Activated CD8-positive, alpha-beta T cell treated with anti-CD3 and anti-CD28 coated beads for 36 hours (primary cell): ENCODE measurements around the gene CLDN34. TPM values are rescaled to one million over a fixed set of nuclear protein-coding genes. Genes with fewer than 3 reads are reported as not detected.
A peak's percentile ranks its signal among the peaks of the same experiment; 100 is the strongest.

Experiments
- ATAC-seq: fragments of 200-7000 bp; cut with Tn5 transposase; one replicate; pipeline ENCODE4 v1.10.0; 2021; ENCODE audit warnings: mild to moderate bottlenecking, moderate library complexity
- CTCF ChIA-PET: fragments of 350-600 bp; sonication (Branson Sonifier 250); formaldehyde crosslinking; loops from one replicate; lab custom pipeline; 2021; ENCODE audit warnings: antibody characterized with exemption; lab: Charles Lee
- POLR2A ChIA-PET: fragments of 350-600 bp; sonication (Branson Sonifier 250); formaldehyde crosslinking; loops from one replicate; lab custom pipeline; 2021; ENCODE audit warnings: antibody characterized with exemption; lab: Charles Lee
- DNase-seq: peaks from one replicate; pipeline ENCODE4 v3.0.0-alpha.2; 2020
- H3K27ac Mint-ChIP-seq: one replicate; pipeline ENCODE4 v1.8.0; 2021; ENCODE audit warnings: mild to moderate bottlenecking, mixed read lengths
- H3K27me3 Mint-ChIP-seq: one replicate; pipeline ENCODE4 v1.8.0; 2021; ENCODE audit warnings: mixed read lengths
- H3K36me3 Mint-ChIP-seq: one replicate; pipeline ENCODE4 v1.8.0; 2021; ENCODE audit warnings: low read depth, mixed read lengths
- H3K4me1 Mint-ChIP-seq: one replicate; pipeline ENCODE4 v1.8.0; 2021; ENCODE audit warnings: low read depth, mixed read lengths
- H3K4me3 Mint-ChIP-seq: one replicate; pipeline ENCODE4 v1.8.0; 2021; ENCODE audit warnings: mild to moderate bottlenecking, moderate library complexity, mixed read lengths
- H3K9me3 Mint-ChIP-seq: one replicate; pipeline ENCODE4 v1.8.0; 2021; ENCODE audit warnings: mixed read lengths
- CTCF ChIP-seq: fragments of 200-600 bp; IDR thresholded peaks from one replicate; pipeline ENCODE4 v1.8.0; 2022; ENCODE audit warnings: antibody characterized with exemption, mild to moderate bottlenecking
- intact Hi-C: fragments of 100-400 bp; cut with micrococcal nuclease; formaldehyde crosslinking; loops from one replicate; pipeline ENCODE4 v1.10.0; 2022
- total RNA-seq, 2 experiments: library from RNA; stranded (reverse); gene quantifications; one replicate each; pipeline ENCODE4 v1.2.3, GENCODE V29; 2021

Gene CLDN34
- total RNA-seq, 2 experiments from 2014 or later, result not detected

DNA sequence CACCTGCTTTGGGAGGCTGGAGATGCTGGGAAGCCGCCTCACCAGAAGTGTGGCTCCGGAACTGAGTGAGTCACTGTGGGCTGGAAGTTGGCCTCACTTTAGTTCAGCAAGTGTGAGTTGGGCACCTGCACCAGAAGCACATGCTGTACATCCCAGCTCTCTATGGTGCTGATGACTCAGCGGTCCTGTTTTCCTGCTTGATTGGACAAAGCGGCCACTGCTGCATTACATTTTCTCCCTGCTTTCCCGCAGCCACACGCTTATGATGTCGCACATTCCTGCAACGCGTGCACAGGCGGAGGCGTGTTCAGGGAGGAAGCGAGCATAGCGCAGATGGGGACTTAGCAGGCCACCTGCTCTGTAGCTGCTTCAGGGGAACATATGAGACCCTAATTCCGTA is 26.7 kb upstream of the CLDN34 start:
- POLR2A ChIA-PET, result no interaction called here
- H3K9me3 Mint-ChIP-seq, result peaks cover 2% of the 10 kb centered on the region

DNA sequence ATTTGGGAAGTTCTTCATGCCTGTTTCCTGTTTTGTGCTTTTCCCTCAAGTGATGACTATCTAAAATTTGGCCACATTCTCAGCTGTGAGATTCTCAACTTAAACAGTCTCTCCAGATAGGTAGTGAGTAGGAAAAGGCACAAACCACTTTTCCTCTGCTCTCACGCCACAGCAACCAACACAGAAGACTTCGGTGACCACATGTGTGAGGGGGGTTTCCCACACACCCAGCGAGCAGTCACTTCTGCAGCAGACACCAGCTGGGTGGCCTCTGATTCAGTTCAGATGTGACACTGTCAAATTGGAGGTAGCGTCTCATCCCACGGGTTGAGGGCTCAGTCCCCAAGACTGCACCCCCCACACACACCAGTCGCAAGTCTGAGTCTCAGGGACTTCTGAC is 25.1 kb upstream of the CLDN34 start:
- peaks cover 28% of the 10 kb centered on the region for H3K27me3 Mint-ChIP-seq
- intact Hi-C loops, result no loop called here
- ATAC-seq, result peak; percentile 91
- no peak for TF ChIP-seq CTCF
- H3K36me3 Mint-ChIP-seq, result no peaks in the 10 kb centered on the region
- H3K4me3 Mint-ChIP-seq, result peak overlapping the region; percentile 31
- H3K27ac Mint-ChIP-seq, result peak overlapping the region; percentile 38
- H3K9me3 Mint-ChIP-seq, result peaks cover 2% of the 10 kb centered on the region
- H3K4me1 Mint-ChIP-seq, result peaks cover 14% of the 10 kb centered on the region
- DNase-seq, result peak; percentile 83
- POLR2A ChIA-PET, result no interaction called here
- CTCF ChIA-PET, result interaction anchor here (0.9 kb wide), 1 partner anchor 55 kb away, joined by 3 read pairs; no protein-coding TSS in a partner anchor

More for the DNA sequence above, 26.7 kb upstream of the CLDN34 start:
- Mint-ChIP-seq H3K4me3 (no peak overlapping the region), H3K36me3 (no peaks in the 10 kb centered on the region), H3K27ac (no peak overlapping the region), H3K27me3 (peaks cover 25% of the 10 kb centered on the region), H3K4me1 (peaks cover 14% of the 10 kb centered on the region)
- intact Hi-C loops, result no loop called here
- ATAC-seq (no peak), DNase-seq (no peak)
- CTCF ChIA-PET, result interaction anchor here (1.0 kb wide), 1 partner anchor 179 kb away, joined by 4 read pairs; no protein-coding TSS in a partner anchor
- no peak for TF ChIP-seq CTCF

GRCh38 chrX:9943420-9943819 is 23.7 kb upstream of the CLDN34 start:
- Mint-ChIP-seq H3K4me1 (peaks cover 14% of the 10 kb centered on the region), H3K36me3 (no peaks in the 10 kb centered on the region), H3K9me3 (peaks cover 2% of the 10 kb centered on the region), H3K4me3 (no peak overlapping the region), H3K27ac (no peak overlapping the region), H3K27me3 (peaks cover 39% of the 10 kb centered on the region)
- peak; percentile 38 for ATAC-seq
- CTCF ChIA-PET, result no interaction called here
- POLR2A ChIA-PET, result no interaction called here
- intact Hi-C loops, result no loop called here
- DNase-seq, result peak; percentile 13
- TF ChIP-seq CTCF, result no peak

GRCh38 chrX:9947131-9947794 is 19.9 kb upstream of the CLDN34 start:
- Mint-ChIP-seq H3K36me3 (no peaks in the 10 kb centered on the region), H3K27ac (no peak overlapping the region), H3K9me3 (no peaks in the 10 kb centered on the region), H3K4me3 (no peak overlapping the region), H3K27me3 (peaks cover 27% of the 10 kb centered on the region), H3K4me1 (peaks cover 8% of the 10 kb centered on the region)
- DNase-seq, result no peak
- intact Hi-C loops, result no loop called here
- ChIA-PET CTCF (no interaction called here), POLR2A (no interaction called here)
- no peak for TF ChIP-seq CTCF
- no peak for ATAC-seq

GRCh38 chrX:9948406-9948805 is 18.8 kb upstream of the CLDN34 start:
- DNase-seq, result no peak
- no peaks in the 10 kb centered on the region for H3K9me3 Mint-ChIP-seq
- peaks cover under 1% of the 10 kb centered on the region for H3K4me1 Mint-ChIP-seq
- intact Hi-C loops, result no loop called here
- ChIA-PET POLR2A (no interaction called here), CTCF (no interaction called here)
- peaks cover 24% of the 10 kb centered on the region for H3K27me3 Mint-ChIP-seq
- no peak for TF ChIP-seq CTCF
- no peaks in the 10 kb centered on the region for H3K36me3 Mint-ChIP-seq
- H3K27ac Mint-ChIP-seq, result no peak overlapping the region
- H3K4me3 Mint-ChIP-seq, result no peak overlapping the region
- no peak for ATAC-seq
